GM19438 (cell line): ENCODE data around the gene LPAR1.

Source experiments
- ATAC-seq: cut with Tn5 transposase; IDR thresholded peaks from one replicate; pipeline ENCODE4 v1.9.1; 2021; ENCODE audit warnings: low read depth; ENCODE audit not compliant: unreplicated experiment

Gene LPAR1

DNA sequence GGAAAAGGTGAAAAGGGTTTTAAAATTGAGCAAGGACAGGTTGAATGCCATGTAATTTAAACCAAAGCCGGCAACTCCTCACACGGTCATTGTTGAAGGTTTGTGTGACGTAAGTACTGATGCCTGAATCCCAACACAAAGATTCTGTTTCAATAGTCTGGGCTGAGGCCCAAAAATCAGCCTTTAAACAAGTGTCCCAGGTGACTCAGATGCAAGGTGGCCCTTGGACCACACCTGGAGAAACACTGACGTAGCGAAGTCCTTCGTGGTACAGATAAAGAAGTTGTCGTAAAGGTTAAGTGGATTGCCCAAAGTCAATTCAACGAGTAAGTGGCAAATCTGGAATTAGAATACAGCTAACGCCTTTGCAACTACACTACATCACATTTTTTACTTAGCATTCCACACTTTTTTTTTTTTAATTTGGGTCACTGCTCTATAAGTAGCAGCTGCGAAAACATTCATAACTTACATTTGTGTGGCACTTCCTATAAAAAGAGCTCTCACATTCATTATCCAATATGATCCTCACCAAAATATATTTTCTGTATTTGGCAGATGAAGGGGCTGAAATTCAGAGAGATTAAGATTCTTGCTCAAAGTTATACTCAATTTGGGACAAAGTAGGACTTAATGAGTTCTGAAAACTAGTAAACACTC is 111.3 kb downstream of the LPAR1 start:
- ATAC-seq = no peak

DNA sequence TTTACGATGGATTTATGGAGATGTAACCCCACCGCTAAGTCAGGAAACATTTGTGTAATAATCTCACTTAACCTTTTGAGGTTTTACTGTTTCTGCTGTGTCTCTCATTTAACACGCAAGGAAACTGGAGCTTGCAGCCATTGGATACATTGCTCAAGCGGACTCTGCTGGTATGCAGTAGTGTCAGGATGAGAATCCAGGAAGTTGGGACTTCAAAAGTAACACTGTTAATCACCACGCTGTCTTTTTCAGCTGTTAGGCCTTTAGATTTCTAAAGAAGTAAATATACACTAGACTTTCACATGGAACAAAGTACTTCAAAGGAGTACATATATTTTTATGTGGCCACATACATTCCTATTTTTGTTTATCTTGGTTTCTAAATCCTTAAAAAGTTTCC is 114.7 kb downstream of the LPAR1 start:
- no peak for ATAC-seq

DNA sequence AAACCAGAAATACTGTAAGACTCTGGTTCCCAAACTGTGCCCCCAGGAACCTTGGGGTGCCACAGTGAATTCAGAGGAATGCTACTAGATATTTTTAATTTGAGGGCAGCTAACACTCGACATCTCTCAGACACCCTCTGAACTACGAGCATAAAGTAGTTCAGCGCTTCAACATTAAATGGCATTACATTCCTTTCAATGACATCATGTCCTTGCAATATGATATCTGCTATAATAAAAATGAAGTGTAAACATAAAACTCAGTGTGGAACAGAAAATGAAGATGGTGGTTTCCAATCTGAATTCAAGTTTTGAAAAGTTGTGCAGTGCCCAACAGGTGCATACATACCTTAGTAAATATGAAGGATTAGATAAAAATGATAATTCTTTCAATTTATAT is 116.1 kb downstream of the LPAR1 start:
- ATAC-seq = no peak

DNA sequence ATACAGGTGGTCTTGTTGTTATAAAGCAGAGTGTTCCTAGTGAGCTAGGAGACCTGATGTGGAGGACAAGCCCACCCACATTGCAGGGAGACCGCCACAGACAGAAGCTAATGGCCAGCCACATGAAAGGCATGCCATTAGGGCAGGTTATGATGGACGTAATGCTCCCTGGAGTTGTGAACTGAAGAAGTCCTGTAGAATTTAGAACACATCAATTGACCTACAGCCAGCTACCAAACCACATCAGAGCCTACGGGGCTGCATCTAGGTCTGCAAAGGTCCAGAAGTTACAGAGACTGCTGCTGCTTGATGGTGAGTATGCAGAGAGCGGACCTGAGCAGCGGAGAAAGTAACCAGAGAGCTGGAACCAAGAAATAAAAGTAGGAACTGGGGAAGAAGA is 116.6 kb downstream of the LPAR1 start:
- ATAC-seq = no peak

DNA sequence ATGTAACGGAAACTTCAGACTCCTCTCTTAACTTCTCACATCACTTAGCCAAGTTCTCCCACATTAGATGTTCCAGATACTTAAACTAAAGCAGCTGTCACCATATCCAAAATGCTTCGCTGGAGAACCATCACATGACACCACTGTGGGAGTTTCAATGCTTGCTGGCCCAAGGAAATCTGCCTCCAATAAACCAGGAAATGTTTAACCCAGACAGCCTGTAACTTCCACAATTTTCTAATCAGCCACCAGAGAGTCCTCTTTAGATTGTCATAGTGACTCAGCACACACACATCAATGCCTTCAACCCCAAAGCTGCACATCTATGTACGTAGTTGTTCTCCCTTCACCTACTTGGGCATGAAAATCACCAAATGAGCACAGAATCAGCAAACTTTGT is 118.7 kb downstream of the LPAR1 start:
- ATAC-seq = no peak

DNA sequence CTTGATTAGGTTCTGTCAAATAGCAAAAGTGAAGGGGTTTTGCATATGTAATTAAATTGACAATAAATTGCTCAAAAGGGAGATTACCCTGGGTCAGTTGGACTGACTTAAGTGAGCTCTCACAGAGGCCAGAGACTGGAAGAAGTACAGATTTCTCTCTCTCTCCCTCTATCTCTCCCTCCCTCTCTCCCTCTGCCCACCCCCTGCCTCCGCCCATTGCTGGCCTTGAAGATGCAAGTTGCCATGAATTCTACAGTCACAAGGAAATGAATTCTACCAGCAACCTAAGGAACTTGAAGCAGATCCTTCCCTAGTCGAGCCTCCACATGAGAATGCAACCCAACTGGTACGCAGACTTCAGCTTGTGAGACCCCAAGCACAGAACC is 119.2 kb downstream of the LPAR1 start:
- ATAC-seq = no peak

DNA sequence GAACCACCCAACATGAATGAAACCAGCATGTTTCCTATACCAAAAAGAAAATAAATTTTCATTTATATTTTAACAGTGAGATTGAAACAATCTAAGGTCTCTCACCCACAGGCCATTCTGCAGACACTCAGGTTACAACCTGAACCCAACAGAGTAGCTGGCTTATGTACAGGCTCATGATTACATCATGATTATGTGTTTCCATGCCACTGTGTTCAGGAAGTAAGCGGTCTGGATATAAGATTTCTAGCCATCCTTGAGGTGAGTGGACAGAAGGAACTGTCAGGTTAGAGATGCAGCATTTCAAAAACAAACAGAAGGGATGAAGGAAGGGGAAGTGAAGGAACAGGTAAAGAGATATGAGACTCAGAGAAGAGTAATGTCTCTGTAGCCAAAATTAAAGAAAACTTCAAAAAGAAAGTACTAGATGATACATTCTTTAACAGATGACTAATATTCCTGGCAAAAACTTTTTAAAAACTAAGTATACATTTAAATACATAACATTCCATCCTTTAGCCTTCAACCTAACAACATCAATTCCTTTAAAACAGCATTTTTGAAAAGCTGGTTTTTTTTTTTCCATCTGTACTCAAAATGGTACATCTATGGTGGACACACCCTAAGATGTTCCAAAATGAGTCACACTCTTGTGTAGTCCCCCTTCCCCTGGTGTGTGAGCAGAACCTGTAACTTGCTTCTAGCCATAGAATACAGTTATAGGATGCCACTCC is 119.8 kb downstream of the LPAR1 start:
- no peak for ATAC-seq

DNA sequence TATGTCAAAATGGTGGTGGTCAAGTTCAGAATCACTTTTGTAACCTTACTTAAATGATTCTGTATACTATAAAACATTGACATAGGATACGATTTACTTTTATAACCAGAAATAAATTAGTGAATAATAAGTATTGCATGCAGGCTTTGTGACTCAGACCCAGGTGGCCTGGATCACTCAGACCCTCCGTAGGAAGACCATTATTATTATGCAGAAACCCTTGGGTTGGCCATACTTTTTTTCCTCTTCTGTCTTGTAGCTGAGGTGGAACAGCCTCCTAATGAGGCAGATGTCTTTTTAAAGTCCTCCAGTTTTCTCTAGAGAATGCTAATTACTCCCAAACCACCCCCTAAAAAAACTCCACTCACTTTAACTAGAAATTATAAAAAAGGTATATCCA is 121.9 kb downstream of the LPAR1 start:
- no peak for ATAC-seq

DNA sequence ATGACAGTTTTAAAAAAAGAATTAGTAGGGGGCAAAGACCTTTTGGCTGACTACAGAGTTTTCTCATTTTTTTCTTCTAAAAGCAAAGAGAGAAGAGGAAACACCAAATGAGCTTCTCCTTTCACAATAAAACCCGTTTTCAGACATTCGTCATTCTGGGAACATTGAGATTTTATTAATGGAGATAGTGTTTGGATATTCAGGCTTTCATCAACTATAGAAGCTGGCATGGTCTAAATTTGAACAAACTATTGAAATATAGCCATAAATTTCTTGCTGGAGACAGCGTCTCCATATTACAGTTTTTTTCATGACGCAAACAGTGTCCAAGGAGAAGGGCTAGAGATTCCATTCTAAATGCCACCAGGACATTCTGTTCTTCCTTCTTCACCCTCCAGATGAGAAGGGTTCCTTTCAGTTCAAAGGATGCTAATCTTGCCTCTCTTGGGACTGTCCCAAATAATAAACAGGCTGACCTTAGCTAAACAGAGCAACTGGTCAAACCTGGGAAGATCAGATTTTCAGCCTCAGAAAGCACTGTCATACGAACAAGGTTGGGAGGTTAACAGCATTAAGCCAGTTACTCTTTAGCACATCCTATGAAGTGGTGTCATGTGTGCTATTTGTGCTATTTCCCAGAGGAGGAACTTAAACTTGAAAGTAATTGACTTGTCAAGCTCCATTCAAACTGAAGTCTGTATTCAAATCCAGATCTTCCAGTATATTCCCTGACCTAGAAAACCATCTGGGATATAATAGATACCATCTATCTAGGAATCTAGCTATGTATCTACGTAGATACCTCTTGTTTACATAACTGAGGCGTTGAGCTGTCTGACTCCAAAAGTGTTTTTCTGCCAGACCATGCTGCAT is 125.6 kb downstream of the LPAR1 start:
- no peak for ATAC-seq

DNA sequence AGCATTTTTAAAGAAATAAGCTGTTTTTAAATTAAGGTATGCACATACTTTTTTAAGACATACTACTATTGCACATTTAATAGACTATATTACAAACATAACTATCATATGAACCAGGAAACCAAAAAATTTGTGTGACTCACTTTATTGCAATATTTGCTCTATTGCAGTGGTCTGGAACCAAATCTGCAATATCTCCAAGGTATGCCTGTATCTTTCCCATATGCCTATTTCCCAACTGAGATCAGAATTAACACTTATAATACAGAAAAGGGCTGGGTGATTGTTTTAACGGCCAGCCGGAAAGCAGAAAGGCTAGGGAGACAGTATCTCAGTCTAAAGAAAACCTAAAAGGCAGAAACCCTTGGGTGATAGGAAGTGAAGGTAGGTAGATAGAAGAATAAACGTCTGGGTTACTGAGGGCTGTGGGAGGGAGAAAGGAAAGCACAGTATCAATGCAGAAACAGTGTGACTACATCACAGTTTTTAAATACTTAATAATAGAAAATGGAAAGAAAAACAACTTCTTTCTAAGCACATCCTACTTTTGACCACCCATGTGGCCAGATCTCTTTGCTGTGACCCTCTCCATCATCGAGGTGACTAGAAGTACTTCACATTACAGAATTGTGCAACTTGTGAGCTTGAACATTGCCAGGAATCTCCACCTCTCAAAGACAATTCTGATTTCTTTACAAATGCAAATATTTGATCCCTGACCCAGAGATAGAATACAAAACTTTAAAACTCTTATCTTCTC is 126.4 kb downstream of the LPAR1 start:
- no peak for ATAC-seq

DNA sequence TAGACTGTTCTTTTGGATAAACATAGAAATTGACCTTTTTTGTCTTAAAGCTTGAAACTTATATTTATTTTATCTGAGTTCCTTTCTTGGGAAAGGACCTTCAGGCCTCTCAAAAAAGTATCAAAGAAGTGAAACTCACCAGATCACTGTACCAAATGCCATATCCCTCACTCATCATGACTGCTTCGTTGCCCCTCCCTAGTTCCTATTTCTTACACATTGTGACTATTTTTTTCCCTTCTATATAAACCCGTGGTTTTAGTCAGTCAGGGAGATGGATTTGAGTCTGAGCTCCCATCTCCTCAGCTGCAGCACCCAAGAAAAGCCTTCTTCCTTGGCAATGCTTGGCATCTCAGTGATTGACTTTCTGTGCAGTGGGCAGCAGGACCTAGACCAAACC is 129.4 kb downstream of the LPAR1 start:
- ATAC-seq = no peak

DNA sequence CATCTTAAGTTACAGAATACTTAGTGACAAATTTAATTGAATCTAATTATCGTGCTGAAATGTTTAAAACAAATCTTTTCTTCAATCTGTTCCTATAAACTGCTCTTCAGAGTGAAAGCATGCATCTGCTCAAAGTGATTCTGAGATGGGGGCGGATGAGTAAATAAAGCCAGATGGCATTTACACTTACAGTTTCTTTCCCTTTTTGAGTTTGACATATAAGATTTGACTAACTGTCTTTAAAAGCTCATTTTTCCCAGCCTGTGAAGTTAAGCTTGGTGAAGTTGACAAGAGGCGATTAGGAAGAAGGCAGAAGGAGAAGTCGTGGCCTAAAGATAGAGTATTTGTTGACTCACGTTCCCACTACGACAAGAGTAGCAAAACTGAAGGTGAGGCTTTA is 137.4 kb downstream of the LPAR1 start:
- ATAC-seq = no peak

DNA sequence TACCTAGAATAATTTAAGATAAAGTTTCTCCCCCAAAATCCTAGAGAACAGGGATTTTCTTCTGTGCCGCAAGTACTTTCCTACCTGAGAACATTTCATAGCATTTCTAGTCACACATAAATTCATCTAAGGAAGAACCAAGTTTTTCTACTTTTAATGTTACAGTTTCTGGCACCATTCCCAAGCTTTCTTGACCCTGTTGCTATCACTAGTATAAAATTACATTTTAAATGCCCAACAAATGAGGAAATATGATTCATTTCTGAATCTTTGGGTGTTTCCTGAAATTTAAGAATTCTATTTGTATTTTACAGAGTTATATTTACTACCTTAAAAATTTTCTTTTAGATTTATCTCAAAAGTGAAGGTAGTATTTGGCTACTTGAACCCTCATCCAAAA is 137.8 kb downstream of the LPAR1 start:
- no peak for ATAC-seq

DNA sequence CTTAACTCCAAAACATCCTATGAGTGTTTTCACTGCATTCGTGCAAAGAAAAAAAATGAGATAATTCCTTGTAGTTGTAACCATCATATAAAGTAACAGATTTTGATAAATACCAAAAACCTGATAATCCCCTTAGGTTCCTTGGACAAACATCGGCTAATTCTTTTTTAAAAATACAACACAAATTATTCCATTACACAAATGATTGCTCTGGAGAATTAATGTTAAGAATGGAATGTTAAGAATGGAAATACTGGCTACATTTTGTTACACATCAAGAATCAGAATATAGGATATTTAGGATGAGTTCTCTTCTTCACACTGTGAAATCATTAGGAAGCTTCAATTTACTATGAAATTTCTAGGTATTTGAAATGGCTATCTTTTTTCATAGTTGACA is 139.4 kb downstream of the LPAR1 start:
- no peak for ATAC-seq

DNA sequence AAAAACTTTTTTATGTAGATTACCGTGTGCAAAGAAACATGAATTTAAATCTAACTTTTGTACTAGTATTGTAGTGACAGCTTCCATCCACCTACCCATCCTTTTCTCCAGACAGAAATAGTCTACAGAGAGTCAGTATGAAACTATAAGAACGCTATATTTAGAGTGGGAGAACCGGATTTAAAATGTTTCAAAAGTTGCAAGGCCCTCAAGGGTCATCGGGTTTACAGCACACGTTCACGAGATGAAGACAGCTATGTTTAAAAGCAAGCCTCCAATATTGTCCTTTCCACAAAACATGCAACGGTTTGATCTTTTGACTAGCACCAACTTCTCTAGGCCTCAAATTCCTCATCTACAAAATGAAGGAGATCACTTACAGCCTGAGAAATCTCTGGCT is 139.9 kb downstream of the LPAR1 start:
- no peak for ATAC-seq

DNA sequence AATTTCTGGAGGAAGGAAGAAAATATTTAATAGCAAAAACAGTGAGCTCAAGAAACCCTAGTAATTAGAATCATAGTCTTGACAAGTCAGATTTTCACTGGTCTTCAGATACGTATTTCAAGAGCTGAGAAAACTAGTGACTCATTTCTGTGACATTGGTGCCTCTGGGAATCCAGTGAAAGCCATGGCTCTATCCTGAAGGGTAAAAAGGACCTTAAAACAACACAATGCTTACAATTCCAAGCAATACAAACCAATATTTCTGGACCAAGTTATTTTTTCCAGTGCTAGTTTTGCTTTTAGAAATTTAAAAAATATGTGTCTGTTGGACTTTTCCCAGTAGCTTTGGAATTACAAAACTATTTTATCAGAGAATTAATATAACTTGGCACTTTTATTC is 140.3 kb downstream of the LPAR1 start:
- ATAC-seq = no peak

DNA sequence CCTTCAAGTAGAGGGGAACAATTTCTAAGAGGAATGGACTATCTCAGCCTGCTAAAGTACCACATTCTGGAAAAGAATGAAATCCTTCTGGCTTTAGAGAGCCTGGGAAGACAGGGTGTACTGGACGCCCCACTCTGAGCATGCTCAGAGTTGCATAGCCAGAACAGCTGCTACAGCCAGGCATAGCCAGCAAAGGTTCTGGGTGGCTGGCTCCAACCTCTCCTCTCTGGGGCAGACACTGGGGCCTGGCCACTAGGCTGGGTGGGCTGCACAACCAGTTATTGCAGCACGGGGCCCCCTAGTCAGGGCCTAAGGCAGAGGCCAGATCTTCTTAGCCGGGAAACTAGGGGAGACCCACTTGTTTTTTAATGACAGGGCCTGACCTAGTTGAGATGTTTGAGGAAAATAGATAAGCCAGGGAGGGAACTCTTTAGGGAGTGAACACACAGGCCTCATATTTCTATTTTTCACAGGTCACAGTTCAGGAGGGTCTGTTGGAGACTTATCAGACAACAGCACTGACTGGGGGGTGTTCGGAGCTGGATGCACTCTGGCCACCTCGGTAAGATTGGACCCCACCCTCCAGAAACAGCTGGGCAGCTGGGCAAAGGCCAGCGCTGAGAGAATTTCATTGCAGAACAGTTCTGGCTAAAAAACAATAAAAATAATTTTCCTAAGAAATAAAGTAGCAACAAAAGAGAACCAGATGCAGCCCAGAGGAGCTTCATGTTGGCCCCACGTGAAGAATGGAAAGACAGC is 142.9 kb downstream of the LPAR1 start:
- ATAC-seq = no peak

DNA sequence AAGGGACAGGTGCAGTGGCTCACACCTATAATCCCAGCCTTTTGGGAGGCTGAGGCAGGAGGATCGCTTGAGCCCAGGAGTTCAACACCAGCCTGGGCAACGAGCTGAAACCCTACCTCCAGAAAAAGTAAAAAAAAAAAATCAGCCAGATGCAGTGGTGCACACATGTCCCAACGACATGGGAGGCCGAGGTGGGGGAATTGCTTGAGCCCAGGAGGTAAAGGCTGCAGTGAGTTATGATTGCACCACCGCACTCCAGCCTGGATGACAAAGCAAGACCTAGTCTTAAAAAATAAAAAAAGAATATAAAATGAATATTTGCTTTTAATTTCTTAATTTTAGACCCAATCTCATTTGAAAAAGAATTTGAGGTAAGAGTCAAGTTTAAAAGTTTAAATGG is 143.5 kb downstream of the LPAR1 start:
- no peak for ATAC-seq

DNA sequence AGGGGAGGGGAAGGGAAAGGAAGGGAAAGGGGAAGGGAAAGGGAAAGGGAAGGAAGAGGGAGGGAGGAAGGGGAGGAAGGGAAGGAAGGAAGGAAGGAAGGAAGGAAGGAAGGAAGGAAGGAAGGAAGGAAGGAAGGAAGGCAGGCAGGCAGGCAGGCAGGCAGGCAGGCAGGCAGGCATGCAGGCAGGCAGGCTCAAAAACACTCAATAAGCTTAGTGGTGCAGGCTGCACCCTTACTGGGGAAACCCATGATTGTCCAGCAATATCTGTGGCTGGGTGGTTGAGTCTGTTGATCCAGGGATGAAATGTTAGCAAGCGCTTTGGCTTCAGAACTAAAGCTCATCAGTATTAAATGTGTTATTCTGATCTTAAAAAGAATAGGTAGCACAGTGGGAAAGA is 145.6 kb downstream of the LPAR1 start:
- ATAC-seq = no peak

DNA sequence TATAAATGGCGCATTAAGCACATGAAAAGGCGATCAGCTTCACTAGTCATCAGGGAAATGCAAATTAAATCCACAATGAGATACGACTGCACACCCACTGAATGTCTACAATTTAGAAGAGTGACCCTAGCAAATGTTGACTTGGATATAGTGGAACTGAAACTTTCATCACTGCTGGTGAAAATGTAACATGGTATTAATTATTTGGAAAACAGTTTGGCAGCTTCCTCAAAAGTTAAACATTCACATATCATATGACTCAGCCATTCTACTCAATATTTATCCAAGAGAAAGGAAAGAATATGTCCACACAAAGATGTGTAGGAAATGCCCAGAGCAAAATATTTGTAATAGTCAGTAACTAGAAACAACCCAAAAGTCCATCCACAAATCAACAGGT is 146.5 kb downstream of the LPAR1 start:
- no peak for ATAC-seq
